IPS-NIHi7 (cell line): Measurements from ENCODE around the gene DSCAM.

Experiments
- DNase-seq: peaks from one replicate; pipeline ENCODE4 v3.0.0; 2012; ENCODE audit warnings: mixed read lengths; ENCODE audit errors: extremely low spot score

The DSCAM gene

GRCh38 chr21:40706176-40706575 lies 140.8 kb downstream of the DSCAM start:
- DNase-seq = no peak

GRCh38 chr21:40704141-40704540 lies 142.8 kb downstream of the DSCAM start:
- DNase-seq = no peak

- DNase-seq = no peak
These were observed 147.6 kb downstream of the DSCAM start for GRCh38 chr21:40699366-40699765.

GRCh38 chr21:40696246-40696645 lies 150.7 kb downstream of the DSCAM start:
- DNase-seq = no peak

- DNase-seq = no peak
These were observed 157.1 kb downstream of the DSCAM start for GRCh38 chr21:40689840-40690360.

- DNase-seq = no peak
These were observed 157.7 kb downstream of the DSCAM start for GRCh38 chr21:40689217-40689616.

GRCh38 chr21:40688106-40688864 lies 158.7 kb downstream of the DSCAM start:
- no peak for DNase-seq

GRCh38 chr21:40687625-40688024 lies 159.3 kb downstream of the DSCAM start:
- DNase-seq = no peak

- DNase-seq = no peak
These were observed 160.4 kb downstream of the DSCAM start for GRCh38 chr21:40686526-40686925.

GRCh38 chr21:40685141-40685540 lies 161.8 kb downstream of the DSCAM start:
- no peak for DNase-seq

- DNase-seq = no peak
These were observed 162.2 kb downstream of the DSCAM start for GRCh38 chr21:40684726-40685125.

GRCh38 chr21:40683349-40683748 lies 163.6 kb downstream of the DSCAM start:
- DNase-seq = no peak

GRCh38 chr21:40681164-40681859 lies 165.6 kb downstream of the DSCAM start:
- no peak for DNase-seq

- no peak for DNase-seq
These were observed 166.6 kb downstream of the DSCAM start for GRCh38 chr21:40680311-40680710.

GRCh38 chr21:40678681-40679284 lies 168.2 kb downstream of the DSCAM start:
- DNase-seq = no peak

- DNase-seq = no peak
These were observed 171.9 kb downstream of the DSCAM start for GRCh38 chr21:40675017-40675416.

GRCh38 chr21:40672602-40673001 lies 174.4 kb downstream of the DSCAM start:
- no peak for DNase-seq

GRCh38 chr21:40671716-40672115 lies 175.2 kb downstream of the DSCAM start:
- no peak for DNase-seq

- DNase-seq = no peak
These were observed 178.2 kb downstream of the DSCAM start for GRCh38 chr21:40668555-40669275.

GRCh38 chr21:40667967-40668366 lies 179.0 kb downstream of the DSCAM start:
- DNase-seq = no peak

GRCh38 chr21:40662889-40663288 lies 184.1 kb downstream of the DSCAM start:
- no peak for DNase-seq

GRCh38 chr21:40660461-40660860 lies 186.5 kb downstream of the DSCAM start:
- DNase-seq = no peak
